SK-N-SH (cell line): ENCODE measurements around the gene ATCAY.

Experiments used
- CHD2 ChIP-seq: fragments of 150-350 bp; IDR thresholded peaks from 2 replicates; pipeline ENCODE4 v1.6.1; 2018; ENCODE audit warnings: low read length; ENCODE audit not compliant: partially characterized antibody
- CTCF ChIP-seq: fragments of 200-600 bp; sonication (generic); IDR thresholded peaks from 2 replicates; pipeline ENCODE4 v1.6.1; 2017; ENCODE audit warnings: antibody characterized with exemption, mild to moderate bottlenecking, moderate library complexity
- EP300 ChIP-seq, 2 experiments: IDR thresholded peaks; 2 replicates each; pipeline versions ENCODE4 v1.4.0 to v1.6.1; 2012; ENCODE audit warnings: borderline replicate concordance in 1 of 2, low read depth in 1 of 2, low read length in 1 of 2
- EZH2phosphoT487 ChIP-seq: fragments of 200-600 bp; sonication (generic); IDR thresholded peaks from 2 replicates; pipeline ENCODE4 v1.6.1; 2017; ENCODE audit warnings: low read depth, mixed run types, mild to moderate bottlenecking, antibody characterized with exemption, moderate library complexity, borderline replicate concordance
- NFIC ChIP-seq: IDR thresholded peaks from 2 replicates; pipeline ENCODE4 v1.4.0; 2012; ENCODE audit warnings: borderline replicate concordance
- POLR2AphosphoS5 ChIP-seq: IDR thresholded peaks from 2 replicates; pipeline ENCODE4 v1.6.1; 2012; ENCODE audit warnings: low read depth, low read length
- RAD21 ChIP-seq: IDR thresholded peaks from 2 replicates; pipeline ENCODE4 v1.6.1; 2012; ENCODE audit warnings: mild to moderate bottlenecking, low read length
- REST ChIP-seq: IDR thresholded peaks from 2 replicates; pipeline ENCODE4 v1.6.1; 2012; ENCODE audit warnings: mild to moderate bottlenecking, low read depth, low read length, moderate library complexity
- TAF1 ChIP-seq: IDR thresholded peaks from 2 replicates; pipeline ENCODE4 v1.6.1; 2012; ENCODE audit warnings: low read depth, mild to moderate bottlenecking, low read length, moderate library complexity, borderline replicate concordance
- ZBTB33 ChIP-seq: IDR thresholded peaks from 2 replicates; pipeline ENCODE4 v1.4.0; 2012; ENCODE audit warnings: low read depth, borderline replicate concordance

- TF ChIP-seq TAF1 (no peak), RAD21 (no peak), CTCF (no peak), EZH2phosphoT487 (no peak), POLR2AphosphoS5 (no peak), NFIC (no peak), EP300 (IDR thresholded peaks at IDR 0.05; ENCODE audit: borderline replicate concordance in 1 of 2, low read depth in 1 of 2, low read length in 1 of 2) (no peak), CHD2 (no peak), REST (no peak), ZBTB33 (no peak)
Observed at GRCh38 chr19:3950871-3951861, 70.7 kb downstream of the ATCAY start.
